ENCODE data around the gene CAMK2D.

The CAMK2D gene

DNA sequence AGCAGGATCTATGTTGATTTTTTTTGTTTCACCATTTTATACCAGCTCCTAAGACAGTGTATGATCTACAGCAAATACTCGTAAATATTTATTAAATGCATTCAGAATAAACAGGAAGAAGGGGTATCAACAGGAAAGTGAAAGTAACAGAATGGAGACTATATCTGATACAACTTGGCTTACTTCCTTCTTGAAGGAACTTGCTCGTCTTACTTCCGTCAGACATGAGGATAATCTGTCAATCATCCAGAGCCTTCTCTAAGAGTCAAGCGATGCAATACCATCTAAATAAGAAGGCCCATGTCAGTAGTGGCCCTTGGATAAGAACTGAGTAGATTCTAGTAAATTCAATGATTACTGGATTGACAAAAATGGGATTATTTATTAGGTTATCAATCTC lies 84.2 kb downstream of the CAMK2D start:
- no peak for DNase-seq

DNA sequence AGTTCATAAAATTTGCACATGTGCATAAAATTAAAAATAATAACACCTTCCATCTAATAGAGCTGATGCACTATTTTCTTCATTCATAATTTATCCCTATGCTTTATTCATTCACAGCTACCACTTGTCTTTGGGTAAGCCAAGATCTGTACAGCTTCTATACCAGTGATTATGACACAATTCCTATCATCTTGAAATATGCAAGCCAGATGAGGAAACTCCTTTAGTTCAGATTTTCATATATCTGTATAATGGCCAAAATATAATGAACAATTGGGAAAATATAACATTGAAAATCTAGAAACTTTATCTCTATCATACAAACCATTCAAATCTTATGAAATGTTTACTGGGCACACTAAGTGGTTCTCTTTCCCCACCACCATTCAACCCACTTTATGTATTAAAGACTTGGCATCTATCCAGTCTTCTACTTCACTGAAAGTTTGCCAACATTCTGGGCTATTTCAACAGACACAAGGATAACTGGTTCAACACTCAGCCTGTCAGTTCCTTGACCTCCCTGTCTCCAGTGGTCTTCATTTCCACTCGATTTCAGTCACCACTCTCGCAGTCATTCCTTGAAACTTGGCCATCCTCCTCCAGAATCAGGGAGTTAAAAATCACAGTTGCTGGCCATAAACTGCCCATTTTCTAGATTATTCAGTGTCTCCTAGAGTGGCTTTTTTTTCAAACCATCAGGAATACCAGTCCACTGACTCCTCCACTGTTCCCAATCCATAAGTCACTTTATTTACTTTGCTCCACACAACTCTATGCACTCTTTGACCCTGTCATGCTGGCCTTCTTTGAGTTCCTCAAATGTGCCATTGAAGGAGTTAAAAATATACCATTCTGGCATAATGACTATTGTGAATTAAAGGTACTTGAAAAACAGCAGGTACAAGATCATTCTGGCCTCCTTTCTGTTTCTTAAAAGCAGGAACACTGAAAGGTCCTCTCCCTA lies 85.5 kb downstream of the CAMK2D start:
- no peak for DNase-seq

GRCh38 chr4:113674733-113675132 lies 86.8 kb downstream of the CAMK2D start:
- DNase-seq, result no peak

GRCh38 chr4:113674251-113674650 lies 87.3 kb downstream of the CAMK2D start:
- DNase-seq, result no peak

GRCh38 chr4:113673450-113673849 lies 88.1 kb downstream of the CAMK2D start:
- peak; percentile 58 for DNase-seq

- DNase-seq, result no peak
Observed at GRCh38 chr4:113666386-113667114, 95.0 kb downstream of the CAMK2D start.

GRCh38 chr4:113665036-113665435 lies 96.5 kb downstream of the CAMK2D start:
- DNase-seq, result no peak

DNA sequence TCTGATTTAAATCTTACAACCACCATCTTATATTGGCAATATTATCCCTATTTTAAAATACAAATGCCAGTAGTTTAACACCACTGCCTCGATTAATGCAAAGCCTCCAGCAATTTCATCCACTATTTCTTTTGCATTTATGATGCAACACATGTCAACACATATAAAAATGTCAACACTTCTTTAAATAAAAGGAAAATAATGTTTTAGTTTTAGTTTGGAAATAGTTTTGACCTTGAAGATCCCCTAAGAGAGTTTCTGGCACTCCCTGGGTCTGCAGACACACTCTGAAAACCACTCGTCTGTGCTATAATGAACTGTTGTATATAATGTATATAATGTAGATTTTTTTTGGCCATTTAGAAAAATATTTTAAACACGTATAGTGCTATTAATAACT lies 99.0 kb downstream of the CAMK2D start:
- no peak for DNase-seq

GRCh38 chr4:113659127-113659526 lies 102.4 kb downstream of the CAMK2D start:
- DNase-seq, result no peak

DNA sequence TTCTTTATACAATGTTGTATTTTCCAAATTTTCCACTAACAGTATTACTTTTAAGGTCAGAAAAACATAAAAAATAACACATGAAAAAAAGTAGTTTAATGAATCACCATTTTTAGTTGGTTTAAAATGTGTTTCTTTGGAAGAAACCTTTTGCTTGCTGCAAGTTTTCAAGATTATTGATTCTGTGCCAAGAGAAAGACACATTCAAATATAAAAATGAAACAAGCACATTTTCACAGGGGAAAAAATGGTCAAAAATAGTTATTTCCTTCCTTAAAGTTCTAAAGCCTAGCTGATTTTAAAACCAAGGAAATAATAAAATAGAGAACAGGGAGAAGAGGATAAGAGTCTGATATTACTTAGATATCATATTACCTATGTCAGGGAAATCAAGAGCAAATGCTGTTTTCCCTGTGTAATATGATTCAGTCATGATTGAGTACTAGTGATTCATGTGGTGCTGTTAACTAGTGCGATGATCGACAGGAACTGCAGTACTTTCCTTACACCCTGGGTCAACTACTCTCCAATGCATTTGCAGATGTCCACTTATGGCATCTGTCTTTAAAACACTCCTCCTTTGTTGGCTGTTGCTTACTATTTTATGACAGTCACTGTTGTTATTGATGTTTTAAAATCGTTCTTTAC lies 103.8 kb downstream of the CAMK2D start:
- DNase-seq, result no peak

DNA sequence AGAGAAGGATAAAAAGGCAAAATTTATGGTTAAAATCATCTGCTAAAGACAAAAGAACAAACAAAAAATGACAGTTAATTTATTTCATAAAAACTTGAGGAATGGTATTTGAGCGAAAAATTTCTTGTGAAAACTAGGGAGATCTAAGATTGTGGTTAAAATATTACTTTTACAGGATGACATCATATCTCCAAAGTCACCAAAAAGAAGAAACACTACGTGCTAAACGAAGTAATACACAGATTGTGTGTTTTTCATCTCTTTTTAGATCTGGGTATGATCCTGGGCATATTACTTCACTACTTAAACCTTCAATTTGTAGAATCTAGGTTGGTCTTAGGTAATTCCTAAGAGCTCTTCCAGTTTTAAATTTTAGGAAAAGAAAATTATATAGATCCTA lies 107.7 kb downstream of the CAMK2D start:
- DNase-seq, result no peak

DNA sequence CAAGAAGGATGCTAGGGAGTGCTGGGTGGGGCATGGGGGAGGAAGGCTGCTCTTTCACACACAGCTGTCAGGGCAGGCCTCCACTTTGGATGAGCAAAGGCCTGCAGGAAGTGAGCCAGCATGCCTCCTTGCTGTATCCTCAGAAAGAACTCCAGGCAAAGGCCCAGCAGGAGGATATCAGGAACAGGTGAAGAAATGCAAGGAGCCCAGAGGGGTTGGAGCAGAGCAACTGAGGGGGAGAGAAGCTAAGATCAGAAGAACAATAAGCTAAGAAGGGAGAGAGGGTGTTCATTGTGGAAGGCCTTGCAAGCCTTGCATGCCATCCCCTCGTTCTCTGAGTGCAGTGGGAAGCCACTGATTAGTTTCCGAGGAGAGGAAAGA lies 115.1 kb downstream of the CAMK2D start:
- no peak for DNase-seq

GRCh38 chr4:113645771-113646441 lies 115.6 kb downstream of the CAMK2D start:
- DNase-seq, result no peak

- DNase-seq, result no peak
Observed at GRCh38 chr4:113645288-113645687, 116.2 kb downstream of the CAMK2D start.

- DNase-seq, result no peak
Observed at GRCh38 chr4:113644398-113644797, 117.1 kb downstream of the CAMK2D start.

GRCh38 chr4:113643505-113643904 lies 118.0 kb downstream of the CAMK2D start:
- DNase-seq, result no peak

- no peak for DNase-seq
Observed at GRCh38 chr4:113641025-113641431, 120.5 kb downstream of the CAMK2D start.

DNA sequence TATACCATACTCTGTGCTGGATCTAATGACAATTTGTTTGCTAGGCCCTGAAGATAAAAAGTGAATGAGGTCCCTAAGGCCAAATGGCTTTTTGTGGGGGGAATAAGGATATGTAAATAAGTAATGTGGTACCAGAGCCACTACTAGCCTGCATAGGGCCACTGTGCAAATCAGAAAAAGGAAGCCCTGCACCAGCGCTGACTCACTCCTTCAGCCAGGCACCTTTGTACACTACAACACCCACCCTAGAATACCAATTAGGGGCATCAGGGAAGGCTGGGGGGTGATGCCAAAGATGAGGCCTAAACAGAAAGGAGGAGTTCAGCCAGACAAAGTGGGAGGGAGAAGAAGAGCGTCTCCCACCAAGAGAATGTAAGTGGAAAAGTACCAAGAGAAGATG lies 122.2 kb downstream of the CAMK2D start:
- no peak for DNase-seq

DNA sequence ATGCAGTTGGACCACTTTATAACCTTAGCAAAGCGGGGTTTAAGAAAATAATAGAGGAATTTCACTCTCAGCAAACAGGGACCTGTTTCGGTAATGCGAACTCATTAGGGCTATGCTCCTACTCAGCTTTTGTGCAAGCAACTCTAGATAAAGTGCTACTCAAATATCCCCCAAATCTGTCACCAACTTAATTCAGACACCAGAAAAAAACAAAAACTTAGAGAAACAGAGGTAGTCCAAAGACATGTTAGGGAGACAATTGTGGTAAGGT lies 123.0 kb downstream of the CAMK2D start:
- no peak for DNase-seq

GRCh38 chr4:113637823-113638561 lies 123.5 kb downstream of the CAMK2D start:
- no peak for DNase-seq

DNA sequence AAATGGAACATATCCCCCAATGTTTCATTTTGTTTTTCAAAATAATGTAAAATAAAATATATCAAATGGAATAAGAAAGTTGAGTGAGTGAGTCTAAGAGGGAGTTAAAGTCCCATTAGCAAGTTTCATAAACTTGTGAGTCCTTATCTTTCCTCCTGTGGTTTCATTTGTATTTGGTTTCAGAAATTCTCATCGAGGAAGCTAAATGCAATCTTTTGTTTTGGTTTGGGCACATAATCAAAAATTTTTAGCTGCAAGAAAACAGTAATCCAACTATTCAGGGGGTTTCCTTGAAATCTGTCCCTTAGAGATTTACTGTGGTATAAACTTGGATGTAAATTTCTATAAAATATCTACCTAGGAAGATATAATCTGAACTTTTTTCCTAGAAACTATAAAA lies 124.2 kb downstream of the CAMK2D start:
- DNase-seq, result no peak

- no peak for DNase-seq
Observed at GRCh38 chr4:113636877-113637276, 124.7 kb downstream of the CAMK2D start.

GRCh38 chr4:113636438-113636818 lies 125.1 kb downstream of the CAMK2D start:
- no peak for DNase-seq

All from activated CD8-positive, alpha-beta memory T cell treated with anti-CD3 and anti-CD28 coated beads, Interleukin-2, amount 50 U/mL, for 48 hours (primary cell).